Activated naive CD8-positive, alpha-beta T cell treated with anti-CD3 and anti-CD28 coated beads, Interleukin-2, amount 50 U/mL, for 24 hours (primary cell): Measurements from ENCODE around the gene SCN4B.

Experiments used
- ATAC-seq: fragments of 150-1000 bp; cut with Tn5 transposase; one replicate; pipeline ENCODE4 v1.10.0; 2021
- DNase-seq: peaks from one replicate; pipeline ENCODE4 v3.0.0; 2021
- H3K27ac Mint-ChIP-seq: one replicate; pipeline ENCODE4 v1.8.0; 2021; ENCODE audit warnings: mild to moderate bottlenecking, mixed read lengths
- H3K27me3 Mint-ChIP-seq: one replicate; pipeline ENCODE4 v1.8.0; 2021; ENCODE audit warnings: mixed read lengths
- H3K36me3 Mint-ChIP-seq: one replicate; pipeline ENCODE4 v1.8.0; 2021; ENCODE audit warnings: low read depth, mixed read lengths
- H3K4me1 Mint-ChIP-seq: one replicate; pipeline ENCODE4 v1.8.0; 2021; ENCODE audit warnings: mixed read lengths
- H3K4me3 Mint-ChIP-seq: one replicate; pipeline ENCODE4 v1.8.0; 2021; ENCODE audit warnings: mild to moderate bottlenecking, moderate library complexity, mixed read lengths
- H3K9me3 Mint-ChIP-seq: one replicate; pipeline ENCODE4 v1.8.0; 2021; ENCODE audit warnings: mixed read lengths

Gene SCN4B

DNA sequence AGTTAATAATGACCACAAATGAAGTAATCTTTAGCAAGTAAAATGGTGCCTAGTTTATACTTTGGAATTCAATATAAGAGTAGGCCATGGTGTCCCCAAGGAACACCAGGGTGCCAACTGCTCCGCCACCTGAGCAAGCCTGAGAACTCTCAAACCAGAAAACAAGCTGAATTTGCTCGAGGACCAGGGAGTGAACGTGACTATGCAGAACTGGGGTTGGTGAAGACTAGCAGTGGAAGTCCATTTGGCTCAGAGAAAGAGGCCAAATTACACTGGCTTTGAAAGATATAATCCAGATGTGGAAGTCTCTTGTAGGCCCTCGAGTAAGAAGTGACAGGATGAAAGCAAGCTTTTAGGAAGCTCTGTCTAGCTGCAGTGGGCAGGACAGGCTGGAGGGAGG lies 57.1 kb downstream of the SCN4B start:
- Mint-ChIP-seq H3K4me1 (peaks cover 2% of the 10 kb centered on the region), H3K27ac (no peak overlapping the region), H3K27me3 (peaks cover 4% of the 10 kb centered on the region), H3K4me3 (no peak overlapping the region), H3K36me3 (no peaks in the 10 kb centered on the region), H3K9me3 (no peaks in the 10 kb centered on the region)
- no peak for DNase-seq
- no peak for ATAC-seq

DNA sequence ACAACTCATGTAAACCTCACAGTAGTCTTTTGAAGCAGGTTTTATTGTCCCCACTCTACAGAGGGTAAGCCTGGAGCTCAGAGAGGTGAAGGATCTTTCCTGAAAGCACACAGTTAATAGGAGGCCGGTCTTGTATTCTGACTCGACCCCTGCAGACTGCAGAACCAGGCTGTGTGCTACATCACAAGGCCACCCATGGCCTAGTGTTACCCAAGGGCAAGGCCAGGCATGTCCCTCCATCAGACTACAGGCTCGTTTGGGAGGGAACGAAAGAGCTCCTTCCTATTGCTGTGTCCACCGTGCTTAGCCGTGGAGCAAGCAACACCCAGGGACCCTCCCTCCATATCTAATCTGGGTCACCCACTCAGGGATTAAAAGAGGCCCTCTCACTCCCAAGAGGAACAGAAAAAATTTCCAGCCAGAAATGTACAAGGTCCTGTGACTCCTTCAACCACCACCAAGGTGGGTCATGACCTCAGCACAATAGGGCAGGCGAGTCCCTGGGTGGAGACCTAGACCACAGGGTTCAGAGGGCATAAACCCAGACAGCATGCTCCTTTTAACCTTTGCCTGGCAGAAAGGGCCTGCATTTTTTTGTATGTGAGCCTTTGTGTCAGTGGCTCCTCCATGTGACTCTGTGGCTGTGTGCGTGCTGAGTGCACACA lies 59.6 kb downstream of the SCN4B start:
- Mint-ChIP-seq H3K9me3 (peaks cover 5% of the 10 kb centered on the region), H3K4me1 (no peaks in the 10 kb centered on the region), H3K36me3 (peaks cover 4% of the 10 kb centered on the region), H3K4me3 (no peak overlapping the region), H3K27ac (no peak overlapping the region), H3K27me3 (peaks cover 4% of the 10 kb centered on the region)
- DNase-seq = no peak
- ATAC-seq = no peak

DNA sequence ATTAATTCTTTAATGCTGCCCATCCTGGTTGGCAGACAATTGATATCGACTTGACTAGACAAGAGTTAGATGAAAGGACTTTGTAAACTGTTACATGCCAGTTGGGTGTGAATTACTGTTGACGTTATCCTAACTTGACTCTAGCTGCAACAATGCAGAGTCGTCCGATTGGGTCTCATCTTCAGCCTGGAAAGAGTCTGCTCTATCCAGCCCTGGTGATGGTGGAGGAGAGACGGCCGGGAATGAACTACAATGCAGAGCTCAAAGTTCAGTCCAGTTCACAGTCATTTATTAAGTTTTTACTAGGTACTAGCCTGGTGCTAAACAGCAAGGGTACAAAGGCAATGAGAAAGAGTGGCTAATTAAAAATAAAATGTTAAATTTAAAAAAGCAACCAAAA lies 60.9 kb downstream of the SCN4B start:
- H3K4me3 Mint-ChIP-seq = no peak overlapping the region
- H3K27me3 Mint-ChIP-seq = peaks cover 2% of the 10 kb centered on the region
- H3K36me3 Mint-ChIP-seq = peaks cover 11% of the 10 kb centered on the region
- DNase-seq (no peak), ATAC-seq (no peak)
- no peaks in the 10 kb centered on the region for H3K4me1 Mint-ChIP-seq
- H3K9me3 Mint-ChIP-seq = peaks cover 13% of the 10 kb centered on the region
- no peak overlapping the region for H3K27ac Mint-ChIP-seq

DNA sequence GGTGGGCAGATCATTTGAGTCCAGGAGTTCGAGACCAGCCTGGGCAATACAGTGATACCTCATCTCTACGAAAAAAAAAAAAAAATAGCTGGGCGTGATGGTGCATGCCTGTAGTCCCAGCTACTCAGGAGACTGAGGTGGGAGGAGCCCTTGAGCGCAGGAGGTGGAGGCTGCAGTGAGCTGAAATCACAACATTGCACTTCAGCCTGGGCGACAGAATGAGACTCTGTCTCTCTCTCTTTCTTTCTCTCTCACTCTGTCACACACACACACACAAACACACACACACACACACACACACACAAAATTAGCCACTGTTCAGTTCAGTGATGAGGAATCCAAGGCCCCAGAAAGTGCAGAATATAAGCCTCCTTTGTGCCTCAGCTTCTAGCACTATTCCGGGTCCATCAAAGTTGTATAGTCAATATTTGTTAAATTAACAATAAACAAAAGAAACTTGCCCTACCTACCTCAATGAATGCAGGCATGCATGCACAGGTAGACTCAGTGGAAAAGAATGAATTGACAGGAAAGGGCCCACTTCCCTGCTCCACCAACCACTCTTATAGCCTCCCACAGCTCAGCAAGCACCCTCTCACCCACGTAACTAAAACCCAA lies 62.0 kb downstream of the SCN4B start:
- Mint-ChIP-seq H3K27me3 (peaks cover 2% of the 10 kb centered on the region), H3K9me3 (peaks cover 17% of the 10 kb centered on the region), H3K4me1 (no peaks in the 10 kb centered on the region), H3K4me3 (no peak overlapping the region), H3K27ac (no peak overlapping the region), H3K36me3 (peaks cover 11% of the 10 kb centered on the region)
- ATAC-seq (no peak), DNase-seq (no peak)

DNA sequence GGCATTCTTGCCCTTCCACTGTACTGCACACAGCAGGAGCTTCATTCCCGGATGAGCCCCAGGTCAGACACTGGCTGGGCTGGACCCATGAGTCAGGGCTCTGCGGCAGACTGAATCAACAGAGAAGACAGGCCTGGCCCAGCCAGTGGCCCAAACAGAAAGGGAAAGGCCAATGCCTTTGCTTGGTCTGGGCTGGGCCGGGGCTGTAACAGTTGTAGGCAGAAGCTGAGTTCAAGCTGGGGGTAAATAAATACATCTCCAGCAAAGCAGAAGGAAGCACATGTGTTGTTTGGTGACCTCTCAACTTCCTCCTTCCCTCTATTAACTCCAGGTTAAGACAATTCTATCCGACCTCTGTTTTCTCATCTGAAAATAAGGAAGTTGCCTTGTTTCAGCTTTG lies 64.1 kb downstream of the SCN4B start:
- H3K27me3 Mint-ChIP-seq = peaks cover 2% of the 10 kb centered on the region
- peaks cover 11% of the 10 kb centered on the region for H3K36me3 Mint-ChIP-seq
- no peak for DNase-seq
- peaks cover 17% of the 10 kb centered on the region for H3K9me3 Mint-ChIP-seq
- H3K4me3 Mint-ChIP-seq = no peak overlapping the region
- no peak for ATAC-seq
- no peak overlapping the region for H3K27ac Mint-ChIP-seq
- H3K4me1 Mint-ChIP-seq = no peaks in the 10 kb centered on the region

GRCh38 chr11:118087931-118088330 lies 64.7 kb downstream of the SCN4B start:
- no peak for ATAC-seq

DNA sequence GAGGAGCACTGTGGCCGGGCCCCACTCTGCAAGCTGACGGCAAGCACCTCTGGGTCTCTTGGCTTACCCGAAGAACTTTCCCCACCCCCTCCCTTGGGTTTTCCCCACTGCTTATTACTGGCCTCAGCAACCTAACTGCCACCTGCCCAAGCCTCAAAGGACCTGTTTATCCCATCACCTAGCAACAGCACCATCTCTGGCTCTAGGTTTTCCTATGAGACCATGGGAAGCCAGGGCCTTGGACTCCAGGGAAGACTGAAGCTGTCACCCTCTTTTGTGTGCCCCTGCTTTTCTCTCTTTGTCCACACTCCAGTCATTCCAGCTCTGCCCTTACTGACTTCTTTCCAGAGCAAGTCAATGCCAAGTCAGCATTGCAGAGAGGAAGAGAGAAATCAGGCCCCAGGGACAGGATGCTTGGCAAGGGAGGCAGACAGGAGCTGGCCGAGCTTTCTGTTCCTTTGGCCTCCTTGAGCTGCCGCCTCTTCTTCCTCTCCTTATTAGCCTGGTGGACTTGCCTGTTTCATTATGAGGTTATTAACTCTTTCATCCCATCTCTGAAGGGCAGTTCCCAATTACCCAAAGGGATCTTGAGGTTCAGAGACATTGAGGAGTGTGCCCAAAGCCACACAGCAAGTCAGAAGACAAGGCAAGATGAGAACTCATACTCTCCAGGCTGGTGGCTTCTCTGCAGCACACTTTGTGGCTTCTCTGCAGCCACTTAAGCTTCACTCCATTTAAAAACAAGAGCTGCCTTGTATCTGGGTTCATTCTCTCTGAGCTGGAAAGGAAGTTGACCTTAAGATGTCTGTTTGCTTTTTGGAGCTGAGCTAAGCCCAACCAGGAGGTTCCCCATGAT lies 65.5 kb downstream of the SCN4B start, which contains the start of gene SMIM35:
SMIM35 (minus strand) TSS at position 51 of the 856 bp plus-strand sequence. CDS start 206 bp downstream, outside the sequence.
- Mint-ChIP-seq H3K9me3 (peaks cover 17% of the 10 kb centered on the region), H3K27ac (no peak within 1 kb of the TSS), H3K4me3 (no peak within 1 kb of the TSS), H3K36me3 (peaks cover 11% of the 10 kb centered on the region), H3K4me1 (no peaks in the 10 kb centered on the region), H3K27me3 (peaks cover 2% of the 10 kb centered on the region)
- no peak for DNase-seq
- ATAC-seq = no peak

More at GRCh38 chr11:118087931-118088330, 64.7 kb downstream of the SCN4B start:
- H3K4me1 Mint-ChIP-seq = no peaks in the 10 kb centered on the region
- no peak overlapping the region for H3K4me3 Mint-ChIP-seq
- H3K27me3 Mint-ChIP-seq = peaks cover 2% of the 10 kb centered on the region
- no peak for DNase-seq
- peaks cover 11% of the 10 kb centered on the region for H3K36me3 Mint-ChIP-seq
- H3K9me3 Mint-ChIP-seq = peaks cover 17% of the 10 kb centered on the region
- H3K27ac Mint-ChIP-seq = no peak overlapping the region

DNA sequence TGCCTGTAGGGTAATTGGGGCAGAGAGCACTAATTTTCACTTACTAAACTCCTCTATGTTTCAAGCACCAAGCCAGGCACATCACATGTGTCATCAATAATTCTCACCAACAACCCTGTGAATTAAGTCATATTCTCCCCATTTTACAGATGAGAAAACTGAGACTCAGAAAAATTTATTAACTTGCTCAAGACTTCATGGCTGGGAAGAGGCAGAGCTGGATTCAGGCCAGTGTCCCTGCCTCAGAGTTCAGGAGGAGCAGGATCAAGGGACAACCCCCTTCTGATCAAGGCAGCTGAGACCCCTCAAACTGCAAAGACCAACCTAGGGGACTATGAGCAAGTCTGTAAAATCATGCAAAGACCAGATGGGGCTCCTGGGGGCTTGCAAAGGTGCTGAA lies 68.0 kb downstream of the SCN4B start:
- Mint-ChIP-seq H3K27me3 (no peaks in the 10 kb centered on the region), H3K4me1 (no peaks in the 10 kb centered on the region), H3K27ac (no peak overlapping the region), H3K36me3 (peaks cover 11% of the 10 kb centered on the region), H3K4me3 (no peak overlapping the region), H3K9me3 (peaks cover 17% of the 10 kb centered on the region)
- ATAC-seq = no peak
- no peak for DNase-seq

DNA sequence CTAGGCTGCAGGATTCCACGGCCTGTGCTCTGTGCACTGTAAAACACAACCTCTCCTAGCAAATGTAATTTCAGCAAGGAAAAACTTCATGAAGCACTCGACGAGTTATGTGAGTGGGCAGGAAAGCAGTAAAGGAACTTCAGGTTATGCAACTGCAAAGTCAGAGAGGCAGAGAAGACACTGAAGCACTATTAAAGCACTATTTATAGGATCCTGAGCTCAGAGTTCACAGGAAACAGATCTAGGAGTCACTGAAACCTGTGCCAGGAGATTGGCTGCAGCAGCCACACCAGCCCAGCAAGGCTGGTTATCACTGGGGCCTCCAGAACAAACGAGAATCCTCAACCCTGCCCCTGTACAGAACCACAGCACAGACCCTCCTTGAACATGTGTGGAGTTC lies 68.4 kb downstream of the SCN4B start:
- DNase-seq = no peak
- H3K4me3 Mint-ChIP-seq = no peak overlapping the region
- no peak overlapping the region for H3K27ac Mint-ChIP-seq
- H3K4me1 Mint-ChIP-seq = no peaks in the 10 kb centered on the region
- peaks cover 11% of the 10 kb centered on the region for H3K36me3 Mint-ChIP-seq
- ATAC-seq = no peak
- no peaks in the 10 kb centered on the region for H3K27me3 Mint-ChIP-seq
- H3K9me3 Mint-ChIP-seq = peaks cover 17% of the 10 kb centered on the region
